PC-9 (cell line): Measurements from ENCODE around the gene PGC.

Experiments used
- EZH2 ChIP-seq: fragments of 200-600 bp; sonication (generic); IDR thresholded peaks from 2 replicates; pipeline ENCODE4 v1.8.0; 2017; ENCODE audit warnings: antibody characterized with exemption, low read depth
- TF ChIP-seq, protein P1 (sequence below): fragments of 200-600 bp; sonication (generic); conservative IDR thresholded peaks from 2 replicates; pipeline ENCODE4 v1.6.1; 2017; ENCODE audit warnings: mixed run types, antibody characterized with exemption, mild to moderate bottlenecking, moderate library complexity

DNA sequence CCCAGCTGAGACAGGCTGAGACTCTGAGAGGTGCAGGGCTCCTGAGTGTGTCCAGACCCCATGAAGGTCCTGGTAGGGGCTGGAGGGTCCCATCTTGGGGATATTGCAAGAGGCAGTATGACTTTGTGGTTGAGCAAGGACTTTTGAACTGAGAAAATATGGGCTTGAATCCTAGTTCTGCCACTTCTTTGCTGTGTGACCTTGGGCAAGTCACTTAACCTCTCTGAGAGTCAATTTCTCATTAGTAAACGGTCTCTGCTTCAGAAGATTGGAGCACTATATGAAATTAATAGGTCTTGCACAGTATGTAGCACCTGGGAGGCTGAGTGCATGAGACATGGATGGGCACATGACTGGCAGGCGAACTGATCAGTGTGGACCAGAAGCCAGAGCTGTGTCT lies 54.5 kb downstream of the PGC start:
- TF ChIP-seq, protein P1, sequence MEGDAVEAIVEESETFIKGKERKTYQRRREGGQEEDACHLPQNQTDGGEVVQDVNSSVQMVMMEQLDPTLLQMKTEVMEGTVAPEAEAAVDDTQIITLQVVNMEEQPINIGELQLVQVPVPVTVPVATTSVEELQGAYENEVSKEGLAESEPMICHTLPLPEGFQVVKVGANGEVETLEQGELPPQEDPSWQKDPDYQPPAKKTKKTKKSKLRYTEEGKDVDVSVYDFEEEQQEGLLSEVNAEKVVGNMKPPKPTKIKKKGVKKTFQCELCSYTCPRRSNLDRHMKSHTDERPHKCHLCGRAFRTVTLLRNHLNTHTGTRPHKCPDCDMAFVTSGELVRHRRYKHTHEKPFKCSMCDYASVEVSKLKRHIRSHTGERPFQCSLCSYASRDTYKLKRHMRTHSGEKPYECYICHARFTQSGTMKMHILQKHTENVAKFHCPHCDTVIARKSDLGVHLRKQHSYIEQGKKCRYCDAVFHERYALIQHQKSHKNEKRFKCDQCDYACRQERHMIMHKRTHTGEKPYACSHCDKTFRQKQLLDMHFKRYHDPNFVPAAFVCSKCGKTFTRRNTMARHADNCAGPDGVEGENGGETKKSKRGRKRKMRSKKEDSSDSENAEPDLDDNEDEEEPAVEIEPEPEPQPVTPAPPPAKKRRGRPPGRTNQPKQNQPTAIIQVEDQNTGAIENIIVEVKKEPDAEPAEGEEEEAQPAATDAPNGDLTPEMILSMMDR = no peak
- TF ChIP-seq EZH2 = no peak
